Left renal cortex interstitium (tissue), 4 donors: ENCODE measurements around the gene SCN4A. TPM values are rescaled to one million over a fixed set of nuclear protein-coding genes. Genes with fewer than 3 reads are reported as not detected.
"Not testable (repeated sequence)": the region's sequence is repeated elsewhere in the genome, so short reads cannot be mapped to it uniquely, and the experiment has no call there.

Experiments
- DNase-seq, 4 donors: peaks; one replicate each; pipeline ENCODE4 v3.0.0-alpha.2; 2013; ENCODE audit warnings: low read depth in 4 of 4, low spot score in 2 of 4, missing footprints in 1 of 4
- polyA plus RNA-seq, 4 donors: library from polyadenylated mRNA; unstranded; fragments of 120-200 nt; gene quantifications; one replicate each; pipeline ENCODE4 v1.2.1, GENCODE V29; 2013; ENCODE audit not compliant: insufficient read length in 4 of 4

Gene SCN4A
- polyA plus RNA-seq, 4 donors, result 0.99 to 1.3 (median 1.2) TPM

GRCh38 chr17:63940584-63940983, 32.1 kb downstream of the SCN4A start:
- no peak for DNase-seq

GRCh38 chr17:63939884-63940283, 32.8 kb downstream of the SCN4A start:
- DNase-seq, result no peak

GRCh38 chr17:63939401-63939800, 33.3 kb downstream of the SCN4A start:
- DNase-seq, result no peak

GRCh38 chr17:63937920-63938319, 34.8 kb downstream of the SCN4A start:
- DNase-seq, result no peak

- DNase-seq, result no peak
Measured at GRCh38 chr17:63937319-63937718, 35.4 kb downstream of the SCN4A start.

- no peak for DNase-seq
Measured at GRCh38 chr17:63934183-63935112, 38.3 kb downstream of the SCN4A start.

GRCh38 chr17:63933598-63933997, 39.1 kb downstream of the SCN4A start:
- DNase-seq, result no peak

- no peak for DNase-seq
Measured at GRCh38 chr17:63932721-63933120, 40.0 kb downstream of the SCN4A start.

GRCh38 chr17:63931981-63932561, 40.6 kb downstream of the SCN4A start, which contains the start of gene CD79B:
CD79B (minus strand) TSS chr17:63932331; CDS start chr17:63932261, 70 bp downstream.
- DNase-seq, result no peak

GRCh38 chr17:63930951-63931575, 41.7 kb downstream of the SCN4A start:
- DNase-seq, result no peak

GRCh38 chr17:63929860-63930766, 42.6 kb downstream of the SCN4A start:
- DNase-seq, result no peak

- DNase-seq, result no peak
Measured at GRCh38 chr17:63928966-63929695, 43.6 kb downstream of the SCN4A start.

GRCh38 chr17:63928172-63928666, 44.5 kb downstream of the SCN4A start:
- DNase-seq, result no peak

- DNase-seq, result no peak
Measured at GRCh38 chr17:63927464-63928171, 45.1 kb downstream of the SCN4A start.

- no peak for DNase-seq
Measured at GRCh38 chr17:63926164-63926563, 46.6 kb downstream of the SCN4A start.

- DNase-seq, result no peak
Measured at GRCh38 chr17:63925615-63926014, 47.1 kb downstream of the SCN4A start.

GRCh38 chr17:63922402-63922801, 50.3 kb downstream of the SCN4A start:
- not testable (repeated sequence) for DNase-seq

GRCh38 chr17:63920779-63921178, 51.9 kb downstream of the SCN4A start:
- not testable (repeated sequence) for DNase-seq

- DNase-seq, result not testable (repeated sequence)
Measured at GRCh38 chr17:63920050-63920449, 52.7 kb downstream of the SCN4A start.
